Endothelial cell (in vitro differentiated cells): Measurements from ENCODE around the gene HECTD1. TPM values are rescaled to one million over a fixed set of nuclear protein-coding genes. Genes with fewer than 3 reads are reported as not detected.
"Not testable (repeated sequence)": the region's sequence is repeated elsewhere in the genome, so short reads cannot be mapped to it uniquely, and the experiment has no call there.

Source experiments
- DNase-seq: peaks from one replicate; pipeline ENCODE4 v3.0.0; 2021; ENCODE audit warnings: low spot score
- H3K27ac Mint-ChIP-seq: one replicate; pipeline ENCODE4 v1.8.0; 2021; ENCODE audit warnings: mixed read lengths, inconsistent platforms; ENCODE audit not compliant: unreplicated experiment
- H3K27me3 Mint-ChIP-seq: one replicate; pipeline ENCODE4 v1.8.0; 2021; ENCODE audit warnings: mild to moderate bottlenecking, moderate library complexity, mixed read lengths, inconsistent platforms; ENCODE audit not compliant: unreplicated experiment
- H3K36me3 Mint-ChIP-seq: one replicate; pipeline ENCODE4 v1.8.0; 2021; ENCODE audit warnings: mild to moderate bottlenecking, low read depth, mixed read lengths, inconsistent platforms; ENCODE audit not compliant: unreplicated experiment
- H3K4me1 Mint-ChIP-seq: one replicate; pipeline ENCODE4 v1.8.0; 2021; ENCODE audit warnings: mild to moderate bottlenecking, mixed read lengths, inconsistent platforms; ENCODE audit not compliant: unreplicated experiment
- H3K4me3 Mint-ChIP-seq: one replicate; pipeline ENCODE4 v1.8.0; 2021; ENCODE audit warnings: mild to moderate bottlenecking, mixed read lengths, inconsistent platforms; ENCODE audit not compliant: unreplicated experiment
- H3K9me3 Mint-ChIP-seq: one replicate; pipeline ENCODE4 v1.8.0; 2021; ENCODE audit warnings: mixed read lengths, inconsistent platforms; ENCODE audit not compliant: unreplicated experiment
- CTCF ChIP-seq: fragments of 200-600 bp; sonication (generic); IDR thresholded peaks from one replicate; pipeline ENCODE4 v1.5.0; 2021; ENCODE audit warnings: antibody characterized with exemption; ENCODE audit not compliant: unreplicated experiment
- total RNA-seq: library from RNA; stranded (reverse); fragmentation: NEBNext Ultra II Directional; extraction: Animal tissue kit (Norgen Biotek cat#: 25700); gene quantifications from one replicate; pipeline ENCODE4 v1.2.1, GENCODE V29; 2021; ENCODE audit not compliant: unreplicated experiment

The HECTD1 gene
- total RNA-seq, 1 donor from 2014 or later: 222 TPM

GRCh38 chr14:31253746-31254471 lies 46.3 kb upstream of the HECTD1 start:
- Mint-ChIP-seq H3K36me3 (no peaks in the 10 kb centered on the region), H3K4me1 (peaks cover 4% of the 10 kb centered on the region), H3K27me3 (peaks cover 2% of the 10 kb centered on the region), H3K9me3 (no peaks in the 10 kb centered on the region), H3K27ac (no peak overlapping the region), H3K4me3 (no peak overlapping the region)
- DNase-seq: no peak
- no peak for TF ChIP-seq CTCF

GRCh38 chr14:31252865-31253264 lies 45.3 kb upstream of the HECTD1 start:
- Mint-ChIP-seq H3K27ac (no peak overlapping the region), H3K27me3 (peaks cover 2% of the 10 kb centered on the region), H3K9me3 (no peaks in the 10 kb centered on the region), H3K4me3 (no peak overlapping the region), H3K4me1 (peaks cover 4% of the 10 kb centered on the region), H3K36me3 (no peaks in the 10 kb centered on the region)
- DNase-seq: no peak
- TF ChIP-seq CTCF: no peak

GRCh38 chr14:31251028-31251958 lies 43.7 kb upstream of the HECTD1 start:
- no peak for DNase-seq
- Mint-ChIP-seq H3K4me3 (no peak overlapping the region), H3K27me3 (peaks cover 2% of the 10 kb centered on the region), H3K27ac (peak overlapping the region; percentile 11), H3K36me3 (no peaks in the 10 kb centered on the region), H3K4me1 (peaks cover 4% of the 10 kb centered on the region), H3K9me3 (no peaks in the 10 kb centered on the region)
- no peak for TF ChIP-seq CTCF

GRCh38 chr14:31244626-31245025 lies 37.0 kb upstream of the HECTD1 start:
- TF ChIP-seq CTCF: no peak
- DNase-seq: no peak
- H3K4me1 Mint-ChIP-seq: peaks cover 12% of the 10 kb centered on the region
- no peaks in the 10 kb centered on the region for H3K36me3 Mint-ChIP-seq
- no peaks in the 10 kb centered on the region for H3K9me3 Mint-ChIP-seq
- H3K27me3 Mint-ChIP-seq: no peaks in the 10 kb centered on the region
- H3K27ac Mint-ChIP-seq: no peak overlapping the region
- H3K4me3 Mint-ChIP-seq: no peak overlapping the region

- Mint-ChIP-seq H3K27me3 (no peaks in the 10 kb centered on the region), H3K36me3 (no peaks in the 10 kb centered on the region), H3K9me3 (no peaks in the 10 kb centered on the region), H3K27ac (no peak overlapping the region), H3K4me1 (peaks cover 12% of the 10 kb centered on the region), H3K4me3 (no peak overlapping the region)
- no peak for TF ChIP-seq CTCF
- DNase-seq: no peak
Observed at GRCh38 chr14:31243860-31244259, 36.3 kb upstream of the HECTD1 start.

GRCh38 chr14:31242161-31242940 lies 34.8 kb upstream of the HECTD1 start:
- not testable (repeated sequence) for H3K27ac Mint-ChIP-seq, H3K9me3 Mint-ChIP-seq, H3K36me3 Mint-ChIP-seq, H3K27me3 Mint-ChIP-seq, H3K4me3 Mint-ChIP-seq, DNase-seq
- H3K4me1 Mint-ChIP-seq: peaks cover 12% of the 10 kb centered on the region
